HS-27A (cell line): ENCODE results near the gene HMCN2.
A peak's percentile ranks its signal among the peaks of the same experiment; 100 is the strongest.
"Not testable (repeated sequence)": the region's sequence is repeated elsewhere in the genome, so short reads cannot be mapped to it uniquely, and the experiment has no call there.

Experiments used
- DNase-seq: peaks from one replicate; pipeline ENCODE4 v3.0.0-alpha.2; 2012; ENCODE audit warnings: low read depth, missing footprints

The HMCN2 gene

DNA sequence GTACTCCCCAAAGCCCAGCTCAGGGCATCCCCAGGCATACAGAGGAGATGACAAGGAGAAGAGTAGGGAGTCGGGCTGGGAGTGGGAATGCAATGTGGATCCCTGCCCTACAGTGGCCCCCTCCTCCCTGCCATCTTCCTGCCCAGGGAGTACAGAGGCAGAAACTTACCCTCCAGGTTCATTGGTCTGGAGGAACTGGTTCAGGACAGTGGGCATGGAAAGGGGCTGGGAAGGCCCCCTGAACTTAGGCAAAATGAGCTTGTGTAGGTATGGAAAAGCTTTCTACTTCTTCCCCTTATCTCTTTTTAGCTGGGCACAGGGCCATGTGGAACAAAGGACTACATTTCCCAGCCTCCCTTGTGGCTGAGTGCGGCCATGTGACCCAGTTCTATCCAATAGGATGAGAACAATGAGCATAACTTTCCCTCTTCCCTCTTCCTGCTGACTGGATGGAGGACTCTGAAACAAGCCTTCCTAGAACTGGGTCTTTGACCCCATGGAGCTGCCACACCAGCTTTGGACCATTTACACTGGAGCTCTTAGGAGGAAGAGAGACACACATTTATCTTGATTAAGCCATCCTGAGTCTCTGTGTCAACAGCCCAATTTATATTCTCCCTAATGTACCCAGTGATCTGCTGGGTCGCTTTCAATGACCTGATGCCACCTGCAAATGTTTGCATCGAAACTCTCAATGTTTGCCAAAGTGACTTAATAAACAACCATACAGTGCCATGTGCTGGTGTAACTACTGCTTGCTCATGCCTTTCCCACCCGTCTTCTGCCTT, 25.0 kb upstream of the HMCN2 start:
- DNase-seq: peak; percentile 41

DNA sequence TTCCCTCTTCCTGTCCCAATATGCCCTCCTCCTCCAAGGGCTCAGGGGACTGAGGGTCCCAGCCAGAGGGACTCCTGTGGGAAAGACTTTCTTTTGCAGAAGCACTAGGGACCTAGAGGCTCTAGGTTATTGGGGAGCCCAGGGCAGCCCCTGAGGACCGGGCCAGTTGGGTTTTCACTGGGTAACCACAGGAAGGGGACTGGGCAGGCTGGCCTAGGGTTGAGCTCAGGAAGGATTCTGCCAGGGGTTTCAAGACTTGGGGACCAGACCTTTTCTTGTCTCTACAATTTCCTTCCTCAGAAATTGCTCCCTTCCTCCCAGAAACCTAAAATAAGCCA, 24.4 kb upstream of the HMCN2 start:
- no peak for DNase-seq

DNA sequence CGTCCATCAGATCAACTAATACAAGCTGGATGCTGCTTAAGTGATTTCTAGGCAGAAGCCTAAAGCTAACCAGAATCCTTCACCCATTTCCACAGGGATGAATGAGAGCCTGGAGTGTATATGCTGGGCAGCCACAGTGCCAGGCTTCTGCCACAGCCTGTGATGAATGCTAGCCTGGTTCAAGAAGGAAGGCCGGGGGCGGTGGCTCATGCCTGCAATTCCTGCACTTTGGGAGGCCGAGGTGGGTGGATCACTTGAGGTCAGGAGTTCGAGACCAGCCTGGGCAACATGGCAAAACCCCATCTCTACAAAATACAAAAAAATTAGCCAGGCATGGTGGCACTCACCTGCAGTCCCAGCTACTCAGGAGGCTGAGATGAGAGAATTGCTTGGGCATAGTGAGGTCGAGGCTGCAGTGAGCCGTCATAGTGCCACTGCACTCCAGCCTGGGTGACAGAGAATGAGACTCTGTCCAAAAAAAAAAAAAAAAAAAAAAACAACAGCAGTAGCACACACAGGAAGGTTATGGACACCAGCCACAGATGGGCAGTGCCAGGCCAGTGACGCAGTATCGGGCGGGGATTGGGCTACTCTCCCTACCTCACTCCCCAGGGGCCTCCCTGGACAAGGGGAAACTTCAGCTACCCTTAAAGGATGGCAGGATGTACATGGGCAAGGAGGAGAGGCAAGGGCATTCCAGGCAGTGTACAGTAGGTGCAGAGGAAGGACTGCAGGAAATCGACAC, 23.1 kb upstream of the HMCN2 start:
- DNase-seq: no peak

DNA sequence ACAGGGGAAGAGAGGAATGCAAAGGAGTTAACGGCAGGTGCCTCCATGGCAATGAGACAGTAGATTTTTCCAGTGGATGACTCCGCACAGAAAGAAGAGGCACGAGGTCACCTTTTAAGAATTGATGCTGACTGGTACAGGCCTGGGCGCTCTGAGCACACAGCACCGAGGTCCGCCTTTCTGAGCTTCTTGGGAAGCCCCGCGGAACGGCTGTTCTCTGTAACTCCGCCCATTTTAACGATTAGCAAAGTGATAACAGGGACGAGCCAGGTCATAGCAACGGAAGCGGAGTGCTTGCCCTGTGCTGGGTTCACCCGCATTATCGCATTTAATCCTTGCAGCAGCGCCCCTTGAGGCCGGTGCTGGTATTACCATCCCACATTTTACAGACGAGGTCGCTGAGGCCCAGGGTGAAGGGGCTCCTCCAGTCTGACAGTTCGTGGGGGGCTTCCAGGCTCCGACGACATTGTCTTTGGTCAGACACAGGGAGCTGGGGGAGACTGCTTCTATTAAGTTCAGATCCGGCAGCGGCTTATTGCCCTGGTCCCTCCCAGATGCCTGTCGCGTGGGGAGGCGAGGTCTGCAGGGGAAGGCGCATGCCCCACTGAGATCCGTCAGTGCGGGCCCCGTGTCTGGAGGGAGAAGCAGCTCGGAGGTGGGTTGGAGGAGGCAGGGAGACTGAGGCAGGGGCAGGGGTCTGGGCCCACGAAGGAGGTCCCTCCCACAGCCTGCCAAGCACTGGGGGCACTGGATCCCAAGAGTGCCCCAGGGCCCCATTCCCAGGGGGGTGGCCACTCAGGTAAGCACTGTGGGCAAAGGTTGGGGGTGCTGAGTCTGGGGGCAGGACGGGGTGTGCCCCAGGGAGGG, 22.3 kb upstream of the HMCN2 start:
- DNase-seq: no peak

DNA sequence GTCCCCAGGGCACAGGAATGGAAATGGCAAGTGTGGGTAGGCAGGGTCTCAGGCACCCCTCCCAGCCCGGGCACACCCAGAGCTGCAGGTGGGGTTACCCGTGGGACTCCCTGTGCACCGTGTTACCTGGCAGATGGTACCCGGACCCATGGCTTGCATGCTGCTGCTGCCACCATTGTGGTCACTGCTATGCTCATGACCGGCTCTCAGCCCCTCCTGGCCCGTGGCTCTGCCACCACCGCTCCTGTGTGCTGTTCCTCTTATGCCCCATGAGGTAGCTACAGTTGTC, 21.7 kb upstream of the HMCN2 start:
- DNase-seq: no peak

DNA sequence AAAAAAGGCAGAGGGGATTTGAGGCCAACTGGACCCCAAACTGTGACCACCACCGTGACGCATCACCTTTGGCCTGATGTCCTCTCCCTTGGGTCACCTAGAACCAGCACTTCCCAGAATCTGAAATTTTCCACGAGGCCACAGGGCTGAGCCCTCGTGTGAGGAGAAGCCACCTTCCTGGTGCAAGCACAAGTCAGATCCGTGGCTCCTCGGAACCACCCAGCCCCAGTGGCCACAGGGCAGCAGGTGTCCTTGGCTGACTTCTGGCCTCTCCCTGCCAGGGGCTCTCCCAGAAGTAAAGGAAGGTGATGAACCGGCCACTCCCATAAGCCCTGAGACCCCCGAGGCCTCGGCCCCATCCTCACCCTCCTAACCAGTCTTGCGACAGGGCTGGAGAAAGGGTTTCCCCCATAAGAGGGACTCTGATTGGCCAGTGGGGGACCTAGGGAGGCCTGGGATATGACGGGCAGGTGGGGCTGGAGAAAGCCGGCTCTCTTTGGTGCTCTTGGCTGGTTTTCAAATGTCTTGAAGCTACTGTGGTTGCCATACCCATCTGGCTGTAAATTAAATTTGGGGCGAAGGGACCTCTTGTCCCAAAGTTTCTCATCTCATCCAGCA, 20.9 kb upstream of the HMCN2 start:
- no peak for DNase-seq

DNA sequence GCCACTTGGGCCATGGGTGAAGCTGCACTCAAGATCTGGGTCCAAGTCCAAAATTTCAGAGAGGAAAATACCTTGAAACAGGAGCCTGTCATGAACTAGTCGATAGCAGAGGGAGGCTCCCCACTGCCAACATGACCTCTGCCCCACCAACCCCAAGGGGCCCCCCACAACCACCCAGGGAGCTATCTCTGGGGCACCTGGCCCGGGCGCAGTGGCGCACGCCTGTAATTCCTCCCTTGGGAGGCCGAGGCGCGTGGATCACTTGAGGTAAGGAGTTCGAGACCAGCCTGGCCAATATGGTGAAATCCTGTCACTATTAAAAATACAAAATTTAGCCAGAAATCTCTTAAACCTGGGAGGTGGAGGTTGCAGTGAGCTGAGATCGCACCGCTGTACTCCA, 20.1 kb upstream of the HMCN2 start:
- no peak for DNase-seq

DNA sequence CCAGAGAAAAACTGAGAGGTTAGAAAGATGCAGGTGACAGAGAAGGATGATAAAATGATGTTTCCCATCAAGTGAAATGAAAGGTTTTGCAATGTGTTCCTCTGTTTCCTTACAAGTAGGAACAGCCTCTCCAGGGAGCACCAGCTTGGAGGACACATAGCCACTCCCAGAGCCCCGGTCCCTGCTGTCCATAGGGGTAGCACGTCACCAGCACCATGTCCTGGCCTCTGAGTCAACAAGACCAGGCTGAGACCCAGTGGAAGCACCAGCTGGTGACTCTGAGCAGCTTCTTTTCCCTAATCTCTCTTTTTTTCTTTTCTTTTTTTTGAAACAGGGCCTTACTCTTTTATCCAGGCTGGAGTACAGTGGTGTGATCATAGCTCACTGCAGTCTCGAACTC, 19.4 kb upstream of the HMCN2 start:
- DNase-seq: no peak

DNA sequence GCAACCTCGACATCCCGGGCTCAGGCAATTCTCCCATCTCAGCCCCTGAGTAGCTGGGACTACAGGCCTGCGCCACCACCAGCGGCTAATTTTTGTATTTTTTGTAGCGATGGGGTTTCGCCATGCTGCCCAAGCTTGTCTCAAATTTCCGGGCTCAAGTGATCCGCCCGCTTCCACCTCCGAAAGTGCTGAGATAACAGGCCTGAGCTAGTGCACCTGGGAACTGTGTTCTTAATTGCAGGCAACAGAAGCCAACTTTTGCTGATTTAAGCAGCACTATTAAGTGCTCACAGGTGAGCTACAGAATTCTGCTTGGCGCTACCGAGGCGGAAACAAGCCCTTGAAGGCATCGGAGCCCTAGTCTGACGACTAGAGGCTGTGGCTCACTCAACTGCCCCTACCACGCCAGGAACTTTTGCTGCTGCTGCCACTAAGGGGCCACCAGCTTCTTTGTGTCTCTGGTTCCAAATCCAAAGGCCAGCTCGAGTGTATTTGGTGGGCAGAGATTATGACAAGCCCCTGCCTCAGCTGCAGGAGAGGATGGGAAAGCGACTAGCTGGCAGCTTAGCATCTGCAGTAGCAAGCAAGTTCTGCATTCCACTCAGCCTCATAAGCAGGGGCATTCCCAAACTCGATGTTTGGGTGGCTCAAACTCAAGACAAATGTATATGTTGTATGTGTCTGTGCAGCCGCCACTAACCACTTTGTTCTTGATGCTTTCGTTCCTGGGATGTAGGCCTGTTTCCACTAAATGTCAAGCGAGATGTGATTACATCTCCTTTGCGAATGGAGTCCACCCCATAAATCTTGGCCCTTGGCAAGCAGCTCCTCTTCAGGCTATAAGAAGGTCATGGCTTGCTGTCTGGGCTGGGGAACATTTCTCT, 10.6 kb upstream of the HMCN2 start:
- no peak for DNase-seq

DNA sequence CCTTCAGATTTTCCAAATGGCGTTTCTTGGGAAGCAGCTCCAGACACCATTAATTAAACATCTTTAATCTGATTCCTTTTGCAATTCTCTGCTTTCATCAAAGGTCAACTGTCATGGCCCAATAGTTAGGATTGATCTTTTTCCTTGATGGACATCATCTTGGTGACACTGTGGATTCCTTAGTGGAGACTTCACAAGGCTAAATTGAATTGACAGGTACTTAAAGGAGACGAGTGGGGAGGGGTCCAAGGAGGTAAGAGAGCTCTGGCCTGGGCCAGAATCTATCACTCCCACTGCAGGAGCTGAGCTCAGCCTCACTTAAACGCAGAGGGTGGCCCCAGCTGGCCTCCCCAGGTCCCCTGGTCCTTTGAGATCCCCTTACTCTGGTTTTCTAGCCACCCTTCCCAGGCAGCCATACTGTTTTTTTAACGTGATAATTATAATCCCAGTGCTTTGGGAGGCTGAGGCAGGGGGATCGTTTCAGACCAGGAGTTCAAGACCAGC, 9.9 kb upstream of the HMCN2 start:
- DNase-seq: no peak

DNA sequence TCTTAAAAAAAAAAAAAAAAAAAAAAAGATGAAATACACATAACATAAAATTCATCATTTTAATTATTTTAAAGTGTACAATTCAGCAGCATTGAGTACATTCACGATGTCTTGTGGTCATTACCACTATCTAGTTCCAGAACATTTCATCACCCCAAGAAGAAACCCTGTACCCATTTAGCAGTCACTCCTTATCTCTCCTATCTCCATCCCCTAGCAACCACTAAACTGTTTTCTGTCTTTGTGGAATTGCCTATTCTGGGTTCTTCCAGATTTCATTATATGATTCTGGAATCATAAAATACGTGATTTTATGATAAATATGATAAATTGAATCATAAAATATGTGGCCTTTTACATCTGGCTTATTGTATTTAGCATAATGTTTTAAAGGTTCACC, 8.9 kb upstream of the HMCN2 start:
- no peak for DNase-seq

DNA sequence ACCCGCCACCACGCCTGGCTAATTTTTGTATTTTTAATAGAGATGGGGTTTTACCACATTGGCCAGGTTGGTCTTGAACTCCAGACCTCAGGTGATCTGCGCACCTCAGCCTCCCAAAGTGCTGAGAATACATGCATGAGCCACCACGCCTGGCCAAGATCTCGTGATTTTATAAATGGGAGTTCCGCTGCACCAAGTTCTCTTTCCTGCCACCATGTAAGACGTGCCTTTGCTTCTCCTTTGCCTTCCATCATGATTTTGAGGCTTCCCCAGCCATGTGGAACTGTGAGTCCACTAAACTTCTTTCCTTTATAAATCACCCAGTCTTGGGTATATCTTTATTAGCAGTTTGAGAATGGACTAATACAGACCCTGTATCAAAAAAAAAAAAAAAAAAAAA, 7.4 kb upstream of the HMCN2 start:
- DNase-seq: not testable (repeated sequence)

DNA sequence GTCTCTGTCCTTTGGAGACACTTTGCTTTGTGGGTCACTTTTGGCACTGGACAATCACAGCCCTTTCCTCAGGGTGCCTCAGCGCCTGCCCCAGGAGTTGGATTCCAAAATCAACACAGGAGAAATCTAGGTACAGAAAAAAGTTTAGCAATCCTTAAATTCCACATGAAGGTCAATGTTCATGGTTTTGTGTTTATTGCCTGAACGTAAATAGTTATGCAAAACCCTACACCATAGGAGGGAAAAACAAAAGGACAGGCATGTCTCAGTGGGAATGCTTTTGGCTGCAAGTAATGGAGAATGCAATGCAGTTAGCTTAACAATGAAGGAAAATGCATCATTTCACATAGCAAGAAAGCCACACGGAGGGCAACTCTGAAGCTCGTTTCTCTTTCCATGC, 6.5 kb upstream of the HMCN2 start:
- no peak for DNase-seq

DNA sequence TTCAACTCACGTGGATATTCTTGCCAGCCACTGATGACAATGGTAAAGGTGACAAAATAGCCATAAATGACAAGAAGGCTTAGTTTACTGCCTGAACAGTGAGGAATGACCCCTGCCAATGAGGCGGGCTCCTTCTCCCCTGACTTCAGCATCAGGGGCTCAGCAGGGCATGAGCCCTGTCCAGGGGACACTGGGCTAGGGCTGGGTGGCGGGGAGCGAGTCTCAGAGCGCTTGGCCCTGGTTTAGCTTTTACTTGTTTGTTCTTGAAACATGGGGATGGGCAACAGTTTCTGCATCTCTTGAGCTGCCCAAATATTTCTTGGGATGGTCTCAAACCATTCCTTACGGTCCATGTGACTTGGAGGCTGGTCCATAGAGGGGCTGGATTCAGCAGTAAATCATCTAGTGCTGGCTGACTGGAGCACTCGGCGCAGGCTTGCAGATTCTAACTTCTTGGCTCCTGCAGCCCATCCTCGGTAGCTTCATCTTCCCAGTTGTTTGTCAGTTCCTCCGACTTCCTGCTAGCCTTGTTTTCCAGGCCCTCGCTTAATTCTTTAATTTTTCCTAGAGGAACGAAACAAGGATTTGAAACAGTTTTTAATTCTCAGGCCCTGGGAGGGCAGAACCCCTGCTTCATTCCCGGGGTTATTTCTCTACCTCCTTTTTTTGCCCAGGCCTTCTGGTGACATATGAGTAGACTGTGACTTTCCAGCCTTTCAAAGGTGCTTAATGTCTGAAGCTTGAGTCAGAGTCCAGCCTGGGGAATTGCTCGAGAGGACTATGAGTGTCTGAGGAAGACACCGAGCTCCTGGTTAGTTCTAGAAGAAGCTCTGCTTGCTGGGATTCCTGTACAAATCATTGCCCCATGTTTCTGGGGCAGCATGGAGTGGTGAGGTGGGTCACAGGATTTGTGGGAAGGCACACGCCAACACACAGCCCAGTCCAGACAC, 4.5 kb upstream of the HMCN2 start:
- no peak for DNase-seq

DNA sequence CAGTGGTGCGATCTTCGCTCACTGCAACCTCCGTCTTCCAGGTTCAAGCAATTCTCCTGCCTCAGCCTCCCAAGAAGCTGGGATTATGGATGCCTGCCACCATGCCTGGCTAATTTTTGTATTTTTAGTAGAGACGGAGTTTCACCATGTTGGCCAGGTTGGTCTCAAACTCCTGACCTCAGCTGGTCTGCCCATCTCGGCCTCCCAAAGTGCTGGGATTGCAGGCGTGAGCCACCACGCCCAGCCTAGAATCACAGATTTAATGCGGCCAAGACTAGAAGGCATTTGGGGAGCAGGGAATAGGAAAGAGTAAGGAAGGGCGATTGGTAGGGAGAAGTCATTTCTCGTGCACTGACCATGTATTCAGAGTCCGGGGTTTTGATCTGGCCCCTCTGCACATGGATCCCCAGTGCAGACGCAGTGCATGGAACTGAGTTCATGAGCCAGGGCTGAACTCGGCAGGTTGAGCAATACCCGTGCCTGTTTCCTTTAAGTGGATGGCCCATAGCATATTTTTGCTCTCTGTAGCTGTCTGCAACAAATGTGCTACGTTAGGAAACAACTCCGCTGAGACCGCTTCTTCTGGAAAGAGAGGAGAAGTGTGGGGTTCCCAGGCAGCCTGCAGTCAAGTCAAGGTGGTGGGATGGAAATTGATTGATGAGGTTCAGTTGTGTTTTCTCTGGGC, 3.4 kb upstream of the HMCN2 start:
- no peak for DNase-seq

DNA sequence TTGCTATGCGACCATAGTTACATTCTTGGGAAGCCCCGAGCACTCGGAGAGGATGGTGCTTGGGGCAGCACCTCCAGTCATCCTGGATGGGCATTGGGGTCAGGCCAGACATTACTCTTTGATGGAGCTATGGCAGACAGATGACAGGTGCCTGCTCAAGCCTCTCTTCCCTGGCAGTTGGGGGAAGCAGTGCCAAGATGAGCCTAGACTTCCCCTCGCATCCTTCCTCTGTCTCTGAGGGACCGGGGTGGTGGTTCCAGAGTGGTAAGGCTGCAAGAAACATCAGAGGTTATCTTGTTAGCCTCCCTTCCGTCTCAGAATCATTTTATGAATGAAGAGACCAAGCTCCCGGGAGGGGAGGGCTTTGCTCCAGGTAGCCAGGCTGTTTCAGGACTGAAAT, 2.8 kb upstream of the HMCN2 start:
- DNase-seq: no peak

DNA sequence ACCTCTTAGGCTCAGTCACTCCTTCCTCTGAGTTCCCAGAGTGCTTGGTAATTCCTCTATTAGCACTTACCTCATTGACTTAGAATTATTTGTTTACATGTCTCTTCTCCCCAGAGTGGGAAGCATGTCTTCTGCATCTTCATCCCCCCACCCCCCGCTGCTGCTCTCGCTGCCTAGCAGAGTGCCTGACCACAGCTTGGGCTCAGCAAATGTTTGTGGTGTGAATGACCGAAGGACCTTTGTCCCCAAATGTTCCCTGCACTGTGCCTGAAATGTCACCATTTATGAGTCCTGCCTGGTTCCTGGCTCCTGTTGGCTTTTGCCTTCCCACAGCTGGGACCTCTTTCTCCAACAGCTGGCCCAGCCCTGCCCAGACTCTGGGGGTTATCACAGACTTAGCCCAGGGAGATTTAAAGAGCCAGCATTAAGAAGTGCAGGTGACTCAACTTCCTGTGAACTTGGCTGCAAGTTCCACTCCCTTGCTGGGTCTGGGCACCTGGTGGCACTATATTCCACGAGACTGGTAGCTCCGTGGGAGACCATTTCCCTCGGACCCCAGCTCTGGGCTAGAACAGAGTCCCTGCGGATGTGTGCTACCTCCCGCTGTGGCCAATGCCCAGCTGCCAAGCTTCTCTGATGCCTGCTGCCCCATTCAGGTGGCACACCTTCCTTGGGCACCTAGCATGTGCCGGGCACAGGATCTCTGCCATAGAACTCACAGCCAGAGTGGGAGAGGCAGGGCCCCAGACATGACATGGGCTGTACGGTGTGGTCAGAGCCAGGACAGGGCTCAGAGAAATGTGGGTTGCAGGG, 1.8 kb upstream of the HMCN2 start:
- no peak for DNase-seq

DNA sequence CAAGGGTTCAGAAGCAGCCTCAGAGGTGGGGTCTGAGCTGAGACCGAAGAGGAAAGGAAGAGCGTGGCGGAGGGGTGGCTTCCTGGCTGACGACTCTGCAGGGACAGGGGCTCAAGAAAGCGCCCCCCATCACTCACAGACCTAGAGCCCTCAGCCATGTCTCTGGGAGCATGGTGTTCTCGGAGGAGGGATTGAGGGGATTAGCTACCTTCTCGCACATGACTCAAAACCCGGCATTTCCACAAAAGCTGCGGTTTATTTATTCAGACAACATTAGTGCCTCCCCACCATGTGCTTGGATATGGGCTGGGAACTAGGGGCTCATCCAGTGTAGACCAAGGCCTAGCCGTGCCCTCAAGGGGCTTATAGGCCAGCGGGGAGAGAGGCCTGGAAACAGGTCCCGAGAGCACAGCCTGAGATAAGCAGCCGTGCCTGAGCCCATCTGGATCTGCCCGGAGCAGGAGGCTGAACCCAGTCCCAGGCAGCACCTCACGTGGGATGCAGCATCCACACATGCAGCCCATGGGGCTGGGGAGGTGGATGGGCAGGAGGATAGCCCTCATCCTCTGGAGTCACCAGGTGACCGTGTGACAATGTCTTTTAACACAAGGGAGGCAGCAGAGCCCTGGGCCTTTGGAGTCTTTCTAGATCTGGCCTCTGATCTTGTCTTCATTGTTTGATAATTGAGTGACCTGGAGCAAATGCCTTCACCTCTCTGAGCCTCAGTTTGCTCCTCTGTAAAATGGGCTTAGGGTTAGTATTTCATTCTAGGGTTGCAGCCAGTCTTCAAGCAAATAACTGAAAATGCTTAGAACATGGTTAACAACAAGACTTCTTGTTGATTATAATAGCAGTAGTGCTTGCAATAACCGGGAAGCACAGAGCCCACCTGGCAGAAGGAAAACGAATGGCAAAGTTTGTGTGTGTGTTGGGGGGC, 878 bp upstream of the HMCN2 start:
- no peak for DNase-seq
